COR-L47 (cell line): Measurements from ENCODE around the gene NECAB3.

ENCODE experiments used
- DNase-seq: peaks from one replicate; lab custom pipeline; 2025; lab: John Stamatoyannopoulos, UW

Gene NECAB3

GRCh38 chr20:33676652-33677645, 2.7 kb upstream of the NECAB3 start:
- no peak for DNase-seq

DNA sequence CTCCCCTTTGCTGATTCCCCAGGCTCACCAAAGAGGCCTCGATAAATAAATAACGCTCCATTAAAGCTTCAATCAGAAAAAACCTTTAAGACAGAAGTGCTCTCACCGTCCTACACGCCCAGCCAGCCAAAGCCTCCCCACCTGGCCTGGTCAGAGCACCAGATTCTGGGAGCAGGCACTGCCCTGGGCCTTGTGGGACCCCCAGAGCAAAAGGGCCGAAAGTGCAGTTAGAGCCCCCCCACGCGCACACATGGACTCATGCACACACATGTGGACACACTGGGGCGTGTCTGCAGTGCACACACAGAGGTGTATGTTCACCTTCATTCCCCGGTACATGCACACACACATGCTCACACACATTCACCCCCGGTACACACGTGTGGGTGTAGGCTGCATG, 1.9 kb upstream of the NECAB3 start:
- DNase-seq, result no peak

- no peak for DNase-seq
These were observed 1.1 kb upstream of the NECAB3 start for GRCh38 chr20:33675136-33675959.

DNA sequence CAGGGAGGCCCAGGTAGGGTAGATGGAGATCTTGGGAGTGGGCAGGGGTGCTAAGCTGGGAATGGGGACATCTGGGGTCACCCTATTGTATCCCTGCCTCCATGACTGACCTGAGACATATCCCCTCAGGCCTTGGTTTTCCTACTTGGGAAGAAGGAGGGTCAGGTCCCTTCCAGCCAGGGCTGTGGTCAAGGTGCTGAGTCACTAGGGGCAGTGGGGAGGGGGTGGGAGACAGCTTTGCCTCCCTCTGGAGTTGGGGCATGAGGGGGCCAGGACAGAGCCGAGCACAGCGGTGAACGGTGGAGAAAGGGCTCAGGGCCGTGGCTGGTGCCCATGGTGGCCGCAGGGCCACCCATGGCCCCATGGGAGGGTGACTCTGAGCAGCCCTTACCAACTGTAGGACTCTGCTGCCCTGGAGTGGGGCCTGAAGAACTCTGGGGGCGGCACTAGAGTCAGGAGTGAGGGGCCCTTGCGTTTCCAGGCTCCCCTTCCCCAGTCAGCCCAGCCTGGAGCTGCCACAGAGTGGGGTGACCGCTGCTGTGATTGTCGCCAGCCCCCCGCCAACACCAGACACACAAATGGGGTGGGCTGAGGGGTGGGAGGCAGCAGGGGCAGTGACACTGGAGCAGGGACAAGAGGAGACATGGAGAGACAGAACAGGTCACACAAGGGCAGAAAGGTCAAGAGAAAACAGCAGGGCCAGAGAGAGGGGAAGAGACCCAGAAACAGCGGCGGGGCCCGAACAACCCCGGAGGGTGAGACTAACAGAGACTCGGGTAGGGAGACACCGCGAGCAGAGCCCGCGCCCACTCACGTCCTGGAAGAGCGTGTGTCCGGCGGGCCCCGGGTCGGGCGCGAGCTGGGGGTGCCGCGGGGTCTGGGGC, 576 bp downstream of the NECAB3 start:
- no peak for DNase-seq

DNA sequence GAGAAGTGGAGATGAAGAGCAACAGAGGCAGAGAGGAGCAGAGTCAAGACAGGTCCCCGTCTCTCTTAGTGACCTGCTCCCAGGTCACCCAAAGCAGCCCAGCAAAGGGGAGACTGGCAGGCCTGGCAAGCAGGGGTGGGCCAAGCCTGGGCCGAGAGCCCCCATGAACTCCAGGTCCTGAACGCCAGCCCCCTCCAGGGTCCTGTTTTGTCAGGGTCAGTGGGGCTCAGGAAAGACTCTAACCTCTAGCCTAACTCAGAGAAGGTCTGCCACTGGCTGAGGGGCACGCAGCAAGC, 1.2 kb downstream of the NECAB3 start:
- DNase-seq, result no peak

DNA sequence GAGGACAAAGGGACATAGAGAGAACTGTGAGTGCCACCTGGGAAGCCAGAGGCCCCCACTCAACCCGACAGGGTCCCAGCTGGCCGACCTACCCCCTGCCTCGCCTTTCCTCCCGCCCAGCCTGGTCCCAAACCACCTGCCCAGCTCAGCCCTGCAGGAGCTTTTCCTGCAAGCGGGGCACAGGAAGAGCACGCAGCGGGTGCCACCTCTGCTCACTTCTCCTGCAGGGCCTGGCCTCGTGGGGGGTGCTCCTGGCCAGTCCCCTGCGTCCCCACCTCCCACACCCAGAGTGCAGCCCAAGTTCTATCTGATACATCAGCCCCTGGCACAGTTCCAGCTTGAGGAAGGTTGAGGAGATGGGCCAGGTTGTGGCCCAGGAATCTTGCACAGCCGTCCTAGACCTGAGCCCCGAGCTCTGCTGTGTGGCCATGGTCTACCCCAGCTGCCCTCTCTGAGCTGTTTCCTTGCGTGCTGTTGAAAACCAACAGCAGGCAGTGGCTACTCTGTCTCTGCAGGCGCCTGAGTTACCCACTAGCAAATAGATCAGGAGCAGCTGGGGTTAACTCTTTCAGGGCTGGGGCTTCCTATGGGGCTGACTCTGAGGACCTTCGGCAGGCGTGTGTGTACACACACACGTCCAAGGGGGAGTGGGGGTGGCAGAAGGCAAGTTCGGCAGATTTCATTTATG, 1.7 kb downstream of the NECAB3 start:
- peak; percentile 87 for DNase-seq

GRCh38 chr20:33671573-33672288, 2.5 kb downstream of the NECAB3 start:
- DNase-seq, result no peak

- DNase-seq, result no peak
These were observed 3.3 kb downstream of the NECAB3 start for GRCh38 chr20:33670715-33671499.

- no peak for DNase-seq
These were observed 4.2 kb downstream of the NECAB3 start for GRCh38 chr20:33669873-33670640.

GRCh38 chr20:33669224-33669623, 5.0 kb downstream of the NECAB3 start:
- DNase-seq, result no peak

DNA sequence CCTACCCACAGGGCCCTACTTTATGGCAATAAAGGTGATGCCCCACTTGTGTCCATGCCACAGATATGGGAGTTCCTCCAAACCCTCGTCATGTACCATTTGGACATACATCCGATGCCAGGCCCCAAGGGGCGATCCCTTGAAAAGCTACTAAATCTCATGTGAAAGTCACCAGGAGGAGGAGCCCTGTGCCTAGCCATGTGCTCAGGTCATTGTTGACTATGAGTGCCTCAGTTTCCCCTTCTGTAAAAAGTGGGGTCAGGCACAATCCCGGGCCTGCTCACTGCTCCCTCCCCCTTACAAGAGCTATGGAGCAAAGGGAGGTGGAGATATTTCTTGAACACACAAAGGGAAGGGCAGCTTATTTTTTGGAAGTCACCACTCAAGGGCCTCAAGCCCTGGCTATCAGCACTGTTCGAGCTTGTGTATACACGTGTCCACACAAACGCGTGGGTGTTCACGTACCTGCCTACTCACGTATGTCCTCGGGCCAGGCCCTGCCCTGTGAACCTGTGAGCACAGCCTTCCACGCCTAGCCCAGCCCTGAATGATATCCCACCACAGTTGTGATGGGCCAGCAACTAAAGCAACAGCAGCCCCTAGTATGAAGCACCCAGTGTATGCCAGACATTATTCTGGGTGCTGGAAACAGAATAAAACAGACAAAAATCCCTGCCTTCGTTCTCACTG, 5.6 kb downstream of the NECAB3 start:
- DNase-seq, result no peak

DNA sequence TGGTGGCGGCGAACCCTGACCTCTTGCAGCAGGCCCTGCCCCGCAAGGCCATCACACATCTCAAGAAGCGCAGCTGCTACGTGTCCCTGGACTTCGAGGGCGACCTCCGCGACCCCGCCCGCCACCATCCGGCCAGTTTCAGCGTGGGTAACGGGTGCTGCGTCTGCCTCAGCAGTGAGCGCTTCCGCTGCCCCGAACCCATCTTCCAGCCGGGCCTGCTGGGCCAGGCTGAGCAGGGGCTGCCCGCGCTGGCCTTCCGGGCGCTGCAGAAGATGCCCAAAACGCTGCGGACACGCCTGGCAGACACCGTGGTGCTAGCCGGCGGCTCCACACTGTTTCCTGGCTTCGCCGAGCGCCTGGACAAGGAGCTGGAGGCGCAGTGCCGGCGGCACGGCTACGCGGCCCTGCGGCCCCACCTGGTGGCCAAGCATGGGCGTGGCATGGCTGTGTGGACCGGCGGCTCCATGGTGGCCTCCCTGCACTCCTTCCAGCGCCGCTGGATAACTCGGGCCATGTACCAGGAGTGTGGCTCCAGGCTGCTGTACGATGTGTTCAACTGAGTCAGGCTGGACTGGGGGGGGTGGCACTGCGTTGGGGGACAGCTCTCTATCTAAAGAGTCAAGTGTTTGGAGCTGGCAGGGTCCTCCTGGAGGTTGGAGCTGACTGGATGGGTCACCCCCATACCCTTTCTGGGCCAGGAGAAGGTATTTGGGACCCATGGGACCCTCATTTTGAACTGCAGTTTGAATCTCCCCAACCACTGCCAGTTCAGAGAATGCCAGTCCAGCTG, 6.4 kb downstream of the NECAB3 start:
- peak; percentile 55 for DNase-seq

DNA sequence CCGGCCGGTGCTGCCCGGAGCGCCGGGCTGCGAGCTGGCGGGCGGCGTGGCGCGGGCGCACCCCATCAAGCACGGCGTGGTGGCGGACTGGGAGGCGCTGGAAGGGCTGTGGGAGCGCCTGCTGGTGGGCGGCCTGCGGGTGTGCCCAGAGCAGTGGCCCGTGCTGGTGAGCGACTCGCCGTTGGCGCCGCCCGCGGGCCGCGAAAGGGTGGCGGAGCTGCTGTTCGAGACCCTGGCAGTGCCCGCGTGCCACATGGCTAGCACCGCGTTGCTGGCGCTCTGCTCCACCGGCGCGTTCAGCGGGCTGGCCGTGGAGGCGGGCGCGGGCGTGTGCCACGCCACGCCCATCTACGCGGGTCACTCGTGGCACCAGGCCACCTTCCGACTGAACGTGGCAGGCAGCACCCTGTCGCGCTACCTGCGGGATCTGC, 7.0 kb downstream of the NECAB3 start:
- no peak for DNase-seq

GRCh38 chr20:33666293-33667244, 7.7 kb downstream of the NECAB3 start, which contains the start of gene ACTL10:
TSS of gene ACTL10 (plus strand) at chr20:33666943. CDS start at chr20:33667498, 555 bp downstream.
- peak; percentile 81 for DNase-seq

GRCh38 chr20:33664762-33665144, 9.5 kb downstream of the NECAB3 start:
- no peak for DNase-seq

DNA sequence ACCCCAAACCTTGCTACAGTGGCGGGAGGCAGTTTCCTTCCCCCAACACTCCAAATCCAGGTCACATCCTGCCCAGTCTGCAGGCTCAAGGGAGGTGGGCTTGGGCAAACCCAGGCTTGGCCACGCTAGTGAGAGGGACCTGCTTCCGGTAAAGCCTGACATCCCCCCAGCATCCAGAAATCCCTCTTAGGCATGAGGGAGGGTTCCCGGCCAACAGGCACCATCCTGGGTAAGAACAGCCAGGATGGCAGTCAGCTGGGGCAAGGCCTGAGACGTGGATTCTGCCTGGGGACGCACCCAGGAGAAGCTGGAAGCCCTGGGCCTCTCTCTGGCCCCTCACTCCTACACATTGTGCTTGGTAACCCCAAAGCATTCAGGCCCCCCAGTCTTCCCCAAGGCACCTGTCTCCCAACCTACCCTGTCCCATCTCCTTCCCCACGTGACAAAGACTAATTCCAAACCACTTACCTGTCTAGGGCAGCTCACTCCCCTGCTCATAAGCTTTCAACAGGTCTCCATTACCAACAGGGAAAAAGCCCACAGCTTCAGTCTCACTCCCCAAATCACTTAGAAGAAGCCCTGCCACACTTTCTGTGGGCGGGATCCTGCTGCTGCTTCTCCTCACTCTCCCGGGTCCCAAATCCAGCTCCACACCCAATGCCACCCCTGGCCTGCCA, 10.0 kb downstream of the NECAB3 start:
- DNase-seq, result no peak
